ENCODE results near the gene HPS4.

- TF ChIP-seq, protein P1, sequence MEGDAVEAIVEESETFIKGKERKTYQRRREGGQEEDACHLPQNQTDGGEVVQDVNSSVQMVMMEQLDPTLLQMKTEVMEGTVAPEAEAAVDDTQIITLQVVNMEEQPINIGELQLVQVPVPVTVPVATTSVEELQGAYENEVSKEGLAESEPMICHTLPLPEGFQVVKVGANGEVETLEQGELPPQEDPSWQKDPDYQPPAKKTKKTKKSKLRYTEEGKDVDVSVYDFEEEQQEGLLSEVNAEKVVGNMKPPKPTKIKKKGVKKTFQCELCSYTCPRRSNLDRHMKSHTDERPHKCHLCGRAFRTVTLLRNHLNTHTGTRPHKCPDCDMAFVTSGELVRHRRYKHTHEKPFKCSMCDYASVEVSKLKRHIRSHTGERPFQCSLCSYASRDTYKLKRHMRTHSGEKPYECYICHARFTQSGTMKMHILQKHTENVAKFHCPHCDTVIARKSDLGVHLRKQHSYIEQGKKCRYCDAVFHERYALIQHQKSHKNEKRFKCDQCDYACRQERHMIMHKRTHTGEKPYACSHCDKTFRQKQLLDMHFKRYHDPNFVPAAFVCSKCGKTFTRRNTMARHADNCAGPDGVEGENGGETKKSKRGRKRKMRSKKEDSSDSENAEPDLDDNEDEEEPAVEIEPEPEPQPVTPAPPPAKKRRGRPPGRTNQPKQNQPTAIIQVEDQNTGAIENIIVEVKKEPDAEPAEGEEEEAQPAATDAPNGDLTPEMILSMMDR (conservative IDR thresholded peaks at IDR 0.05), result no peak
- TF ChIP-seq EZH2 (IDR thresholded peaks at IDR 0.05; ENCODE audit: low read depth), result no peak
Observed at GRCh38 chr22:26417406-26417805, 66.2 kb downstream of the HPS4 start.

Measured in PC-9 (cell line).